UCSD-AML1 (cell line): Measurements from ENCODE around the gene FBXL3.
"Not testable (repeated sequence)": the region's sequence is repeated elsewhere in the genome, so short reads cannot be mapped to it uniquely, and the experiment has no call there.

Experiments used
- DNase-seq: peaks from one replicate; lab custom pipeline; 2025; ENCODE audit not compliant: unreplicated experiment; lab: John Stamatoyannopoulos, UW

FBXL3 gene

GRCh38 chr13:76991432-76991795 lies 35.5 kb downstream of the FBXL3 start:
- DNase-seq = no peak

GRCh38 chr13:76983676-76984075 lies 43.3 kb downstream of the FBXL3 start:
- DNase-seq = no peak

- no peak for DNase-seq
Observed at GRCh38 chr13:76982061-76982460, 44.9 kb downstream of the FBXL3 start.

GRCh38 chr13:76980075-76980718 lies 46.8 kb downstream of the FBXL3 start:
- peak; percentile 78 for DNase-seq

- no peak for DNase-seq
Observed at GRCh38 chr13:76976929-76977328, 50.0 kb downstream of the FBXL3 start.

GRCh38 chr13:76976490-76976889 lies 50.5 kb downstream of the FBXL3 start:
- no peak for DNase-seq

- DNase-seq = no peak
Observed at GRCh38 chr13:76975863-76976262, 51.1 kb downstream of the FBXL3 start.

- no peak for DNase-seq
Observed at GRCh38 chr13:76974618-76974975, 52.4 kb downstream of the FBXL3 start.

- no peak for DNase-seq
Observed at GRCh38 chr13:76973920-76974617, 52.9 kb downstream of the FBXL3 start.

GRCh38 chr13:76971851-76972829 lies 54.8 kb downstream of the FBXL3 start:
- DNase-seq = peak; percentile 40

- no peak for DNase-seq
Observed at GRCh38 chr13:76971215-76971614, 55.7 kb downstream of the FBXL3 start.

GRCh38 chr13:76969488-76970365 lies 57.2 kb downstream of the FBXL3 start:
- DNase-seq = no peak

GRCh38 chr13:76968041-76968440 lies 58.9 kb downstream of the FBXL3 start:
- DNase-seq = no peak

- no peak for DNase-seq
Observed at GRCh38 chr13:76967031-76967430, 59.9 kb downstream of the FBXL3 start.

GRCh38 chr13:76965759-76966421 lies 61.1 kb downstream of the FBXL3 start:
- no peak for DNase-seq

GRCh38 chr13:76959734-76960133 lies 67.2 kb downstream of the FBXL3 start:
- DNase-seq = not testable (repeated sequence)

- DNase-seq = no peak
Observed at GRCh38 chr13:76958841-76959432, 68.0 kb downstream of the FBXL3 start.

- no peak for DNase-seq
Observed at GRCh38 chr13:76955661-76956060, 71.3 kb downstream of the FBXL3 start.
